ENCODE results near the gene SPRR2A.
A peak's percentile ranks its signal among the peaks of the same experiment; 100 is the strongest.
"Not testable (repeated sequence)": the region's sequence is repeated elsewhere in the genome, so short reads cannot be mapped to it uniquely, and the experiment has no call there.

The SPRR2A gene

GRCh38 chr1:153057375-153057774, at the start of gene SPRR2A:
TSS of gene SPRR2A (minus strand) at chr1:153057512. CDS start at chr1:153056735, 777 bp downstream.
- DNase-seq, result no peak

GRCh38 chr1:153100245-153100644, 42.9 kb upstream of the SPRR2A start:
- no peak for DNase-seq

- no peak for DNase-seq
Measured at GRCh38 chr1:153099461-153100045, 42.2 kb upstream of the SPRR2A start.

- no peak for DNase-seq
Measured at GRCh38 chr1:153095764-153096163, 38.5 kb upstream of the SPRR2A start.

GRCh38 chr1:153094426-153094825, 37.1 kb upstream of the SPRR2A start, which contains the start of gene SPRR2E:
TSS of gene SPRR2E (minus strand) at chr1:153094526. CDS start at chr1:153093751, 775 bp downstream.
- DNase-seq, result no peak

- no peak for DNase-seq
Measured at GRCh38 chr1:153087652-153088051, 30.3 kb upstream of the SPRR2A start.

GRCh38 chr1:153081736-153082135, 24.4 kb upstream of the SPRR2A start:
- DNase-seq, result no peak

GRCh38 chr1:153072806-153073726, 15.8 kb upstream of the SPRR2A start:
- DNase-seq, result no peak

- DNase-seq, result no peak
Measured at GRCh38 chr1:153071511-153071910, 14.2 kb upstream of the SPRR2A start, which contains the start of gene SPRR2B. TSS of gene SPRR2B (minus strand) at chr1:153071611. CDS start at chr1:153070839, 772 bp downstream.

- DNase-seq, result no peak
Measured at GRCh38 chr1:153070243-153070642, 12.9 kb upstream of the SPRR2A start.

GRCh38 chr1:153058826-153059784, 1.8 kb upstream of the SPRR2A start:
- no peak for DNase-seq

GRCh38 chr1:153058154-153058553, 842 bp upstream of the SPRR2A start:
- DNase-seq, result no peak

- not testable (repeated sequence) for DNase-seq
Measured at GRCh38 chr1:153056111-153056510, 1.2 kb downstream of the SPRR2A start.

- no peak for DNase-seq
Measured at GRCh38 chr1:153049211-153049610, 8.1 kb downstream of the SPRR2A start.

- DNase-seq, result no peak
Measured at GRCh38 chr1:153040950-153041631, 16.2 kb downstream of the SPRR2A start, which contains the start of gene SPRR2D. TSS of gene SPRR2D (minus strand) at chr1:153041120. CDS start at chr1:153040346, 774 bp downstream.

- DNase-seq, result no peak
Measured at GRCh38 chr1:153035211-153035610, 22.1 kb downstream of the SPRR2A start.

GRCh38 chr1:153032677-153033308, 24.5 kb downstream of the SPRR2A start:
- DNase-seq, result peak; percentile 3

- DNase-seq, result no peak
Measured at GRCh38 chr1:153032073-153032472, 25.2 kb downstream of the SPRR2A start.

- no peak for DNase-seq
Measured at GRCh38 chr1:153030895-153031294, 26.4 kb downstream of the SPRR2A start, which contains the start of gene SPRR1B. TSS of gene SPRR1B (plus strand) at chr1:153031203. CDS start at chr1:153032346, 1,143 bp downstream.

- DNase-seq, result no peak
Measured at GRCh38 chr1:153028766-153029165, 28.5 kb downstream of the SPRR2A start.

- no peak for DNase-seq
Measured at GRCh38 chr1:153025797-153026196, 31.5 kb downstream of the SPRR2A start.

Measured in midbrain (tissue), 1 donor.